IMR-90 (cell line): ENCODE measurements around the gene ABCB1. TPM values are rescaled to one million over a fixed set of nuclear protein-coding genes. Genes with fewer than 3 reads are reported as not detected.

ENCODE experiments used
- ATAC-seq: fragments of 200-7000 bp; cut with Tn5 transposase; 2 replicates; pipeline ENCODE4 v1.9.1; 2020; ENCODE audit warnings: low read depth, mild to moderate bottlenecking, moderate library complexity
- BruUV-seq: library from RNA; stranded (reverse); fragments of 400-500 nt; replicated peaks from 2 replicates; lab custom pipeline; 2021; lab: Mats Ljungman, UMichigan
- CTCF ChIA-PET: fragments of 300-600 bp; formaldehyde crosslinking; extraction: SDS; loops from one replicate; lab custom pipeline; 2021; ENCODE audit warnings: antibody characterized with exemption; lab: Yijun Ruan, JAX
- POLR2A ChIA-PET: fragments of 300-600 bp; sonication (Branson Sonifier 250); formaldehyde crosslinking; loops from one replicate; lab custom pipeline; 2022; ENCODE audit warnings: antibody characterized with exemption; ENCODE audit not compliant: unreplicated experiment; lab: Charles Lee
- DNase-seq: peaks from one replicate; pipeline ENCODE4 v3.0.0; 2013
- H2AFZ ChIP-seq: replicated peaks from 2 replicates; pipeline ENCODE3; 2013; ENCODE audit warnings: low read length, mild to moderate bottlenecking; ENCODE audit not compliant: poor library complexity
- H2AK5ac ChIP-seq: 2 replicates; pipeline ENCODE4 v1.6.1; 2013; ENCODE audit warnings: low read depth, low read length, inconsistent platforms
- H2AK9ac ChIP-seq: replicated peaks from 2 replicates; pipeline ENCODE3; 2013; ENCODE audit warnings: mild to moderate bottlenecking, low read depth, low read length, moderate library complexity; ENCODE audit not compliant: poor library complexity
- H2BK120ac ChIP-seq: 2 replicates; pipeline ENCODE4 v1.6.1; 2013; ENCODE audit warnings: low read depth, low read length, inconsistent platforms
- H2BK15ac ChIP-seq: 3 replicates; pipeline ENCODE4 v1.6.1; 2013; ENCODE audit warnings: low read depth, low read length, inconsistent platforms
- H2BK20ac ChIP-seq: 2 replicates; pipeline ENCODE4 v1.6.1; 2013; ENCODE audit warnings: low read depth, mild to moderate bottlenecking, inconsistent platforms, low read length, moderate library complexity
- H2BK5ac ChIP-seq: 2 replicates; pipeline ENCODE4 v1.6.1; 2013; ENCODE audit warnings: mild to moderate bottlenecking, low read depth, low read length, inconsistent platforms; ENCODE audit not compliant: poor library complexity, severe bottlenecking
- H3K14ac ChIP-seq: replicated peaks from 2 replicates; pipeline ENCODE4 v1.6.1; 2013; ENCODE audit warnings: low read depth, low read length, inconsistent platforms
- H3K18ac ChIP-seq: 2 replicates; pipeline ENCODE4 v1.6.1; 2013; ENCODE audit warnings: low read depth, low read length, control low read depth
- H3K23ac ChIP-seq: 2 replicates; pipeline ENCODE4 v1.6.1; 2013; ENCODE audit warnings: low read depth, low read length, inconsistent platforms
- H3K27ac ChIP-seq: 2 replicates; pipeline ENCODE4 v1.5.1; 2013; ENCODE audit warnings: mild to moderate bottlenecking, control low read depth, low read length; ENCODE audit not compliant: insufficient read depth
- H3K27me3 ChIP-seq: 2 replicates; pipeline ENCODE4 v1.6.1; 2013; ENCODE audit warnings: low read length; ENCODE audit not compliant: control insufficient read depth, insufficient read depth
- H3K36me3 ChIP-seq: 2 replicates; pipeline ENCODE4 v1.6.1; 2013; ENCODE audit warnings: low read length, mixed read lengths; ENCODE audit not compliant: control insufficient read depth, insufficient read depth
- H3K4ac ChIP-seq: 2 replicates; pipeline ENCODE4 v1.6.1; 2013; ENCODE audit warnings: low read depth, low read length, inconsistent platforms
- H3K4me1 ChIP-seq: 2 replicates; pipeline ENCODE4 v1.6.1; 2013; ENCODE audit warnings: low read length, mixed read lengths; ENCODE audit not compliant: control insufficient read depth, insufficient read depth
- H3K4me2 ChIP-seq: 2 replicates; pipeline ENCODE4 v1.6.1; 2013; ENCODE audit warnings: low read depth, mild to moderate bottlenecking, control low read depth, low read length, moderate library complexity
- H3K4me3 ChIP-seq: 2 replicates; pipeline ENCODE4 v1.5.1; 2013; ENCODE audit warnings: low read depth, mild to moderate bottlenecking, control low read depth, low read length, moderate library complexity; ENCODE audit not compliant: insufficient read depth
- H3K56ac ChIP-seq: 2 replicates; pipeline ENCODE4 v1.6.1; 2013; ENCODE audit warnings: low read length, inconsistent platforms; ENCODE audit not compliant: insufficient read depth; ENCODE audit errors: extremely low read depth
- H3K79me1 ChIP-seq, 2 experiments: 2 replicates each; pipeline ENCODE4 v1.6.1; 2013; ENCODE audit warnings: low read length in 2 of 2, inconsistent platforms in 1 of 2, low read depth in 1 of 2
- H3K9ac ChIP-seq: 2 replicates; pipeline ENCODE4 v1.6.1; 2013; ENCODE audit warnings: low read depth, low read length, control low read depth
- H3K9me1 ChIP-seq: 2 replicates; pipeline ENCODE4 v1.6.1; 2013; ENCODE audit warnings: low read length, inconsistent platforms; ENCODE audit not compliant: insufficient read depth
- H3K9me3 ChIP-seq: 2 replicates; pipeline ENCODE4 v1.6.1; 2013; ENCODE audit warnings: low read length; ENCODE audit not compliant: control insufficient read depth, insufficient read depth
- H4K20me1 ChIP-seq: 2 replicates; pipeline ENCODE4 v1.6.1; 2013; ENCODE audit warnings: low read length, inconsistent platforms; ENCODE audit not compliant: insufficient read depth
- H4K5ac ChIP-seq: 2 replicates; pipeline ENCODE4 v1.6.1; 2013; ENCODE audit warnings: mild to moderate bottlenecking, low read depth, low read length, control low read depth
- H4K8ac ChIP-seq, 2 experiments: 2 replicates each; pipeline ENCODE4 v1.6.1; 2013; ENCODE audit warnings: low read depth in 2 of 2, low read length in 2 of 2, control low read depth in 1 of 2, inconsistent platforms in 1 of 2
- H4K91ac ChIP-seq: 2 replicates; pipeline ENCODE4 v1.6.1; 2013; ENCODE audit warnings: low read depth, low read length, inconsistent platforms; ENCODE audit not compliant: insufficient read depth
- MXI1 ChIP-seq: IDR thresholded peaks from 2 replicates; pipeline ENCODE4 v1.6.1; 2012; ENCODE audit warnings: low read depth, mild to moderate bottlenecking, low read length, moderate library complexity, borderline replicate concordance
- NFE2L2 ChIP-seq: fragments of 150-350 bp; IDR thresholded peaks from 2 replicates; pipeline ENCODE4 v1.6.1; 2016; ENCODE audit warnings: low read depth, mild to moderate bottlenecking, low read length
- POLR2A ChIP-seq: IDR thresholded peaks from 2 replicates; pipeline ENCODE4 v1.6.1; 2012; ENCODE audit warnings: mild to moderate bottlenecking, low read depth, low read length
- RAD21 ChIP-seq: IDR thresholded peaks from 2 replicates; pipeline ENCODE4 v1.6.1; 2012; ENCODE audit warnings: low read length, improper control_type of control experiment
- WGBS, 2 experiments: methylation state at CpG; one replicate each; pipeline versions ENCODE4 v1.1.5 to v1.1.7; 2013; ENCODE audit warnings: missing lambda C conversion rate in 2 of 2; ENCODE audit not compliant: insufficient read length in 1 of 2; ENCODE audit errors: extremely low coverage in 2 of 2; 5-methylcytosine and 5-hydroxymethylcytosine counted together
- dilution Hi-C: fragments of 300-500 bp; cut with HindIII; formaldehyde crosslinking; loops from one replicate; pipeline ENCODE4 v1.14.3; 2018; ENCODE audit warnings: low sequenced_read_pairs; ENCODE audit not compliant: unreplicated experiment
- in situ Hi-C: fragments of 300-500 bp; cut with MboI; formaldehyde crosslinking; loops from 3 replicates; pipeline ENCODE4 v1.14.3; 2019; ENCODE audit warnings: low sequenced_read_pairs, inconsistent platforms, mixed read lengths
- intact Hi-C: fragments of 100-400 bp; cut with micrococcal nuclease; formaldehyde crosslinking; loops from 2 replicates; pipeline ENCODE4 v1.10.0; 2022
- polyA plus RNA-seq, 3 experiments: library from polyadenylated mRNA; depleted of rRNA; stranded (reverse); fragments of >200 nt; gene quantifications; 2 replicates each; pipeline ENCODE4 v1.2.3, GENCODE V29; 2012; ENCODE audit warnings: low replicate concordance in 1 of 3
- total RNA-seq: library from RNA; depleted of rRNA; stranded (reverse); fragments of >200 nt; gene quantifications from 2 replicates; pipeline ENCODE4 v1.2.3, GENCODE V29; 2012

ABCB1 gene
- total and polyA plus RNA-seq, 2 of the 4 experiments (the other 2 are of a cell fraction): 0.80 to 0.90 TPM

DNA sequence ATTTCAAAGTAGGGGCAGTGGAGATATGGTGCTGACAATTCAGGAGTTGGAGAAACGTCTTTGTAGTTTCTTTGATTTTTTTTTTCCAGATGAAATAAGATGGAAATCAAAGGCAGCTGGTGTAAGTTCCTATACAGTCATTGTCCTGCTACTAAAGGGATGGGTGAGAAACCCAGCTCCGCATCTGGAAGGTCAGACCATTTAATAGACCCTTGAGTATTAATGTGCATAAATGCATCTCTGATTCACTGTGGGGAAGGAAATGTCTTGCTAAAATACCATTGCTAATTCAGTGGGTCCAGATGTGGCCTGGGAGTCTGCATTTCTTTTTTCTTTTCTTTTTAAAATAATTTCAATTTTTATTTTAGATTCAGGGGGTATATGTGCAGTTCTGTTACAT, 140.7 kb downstream of the ABCB1 start:
- no CpG with 5 or more reads among the region's 2 CpGs for WGBS, 2 experiments
- Histone ChIP-seq H3K4me3 (no peak overlapping the region), H3K14ac (no peak overlapping the region), H3K79me1 (no peaks in the 10 kb centered on the region), H3K4me2 (no peak overlapping the region), H2BK120ac (no peak overlapping the region), H2AFZ (no peak overlapping the region), H2BK20ac (no peak overlapping the region), H2AK5ac (no peak overlapping the region), H2AK9ac (no peak overlapping the region), H3K56ac (no peak overlapping the region), H3K4ac (no peak overlapping the region), H4K8ac (no peak overlapping the region), H4K20me1 (no peaks in the 10 kb centered on the region), H3K36me3 (no peaks in the 10 kb centered on the region), H2BK15ac (no peak overlapping the region), H3K9me1 (no peaks in the 10 kb centered on the region), H3K9me3 (no peaks in the 10 kb centered on the region), H3K9ac (no peak overlapping the region), H4K5ac (no peak overlapping the region), H3K23ac (no peak overlapping the region), H3K27ac (no peak overlapping the region), H3K4me1 (no peaks in the 10 kb centered on the region), H3K27me3 (peaks cover 2% of the 10 kb centered on the region; the same call in 1 of the 2 replicates), H4K91ac (no peak overlapping the region), H2BK5ac (no peak overlapping the region), H3K18ac (no peak overlapping the region)
- CTCF ChIA-PET: no interaction called here
- no TSS peak for BruUV-seq
- ATAC-seq (no peak), DNase-seq (no peak)
- dilution Hi-C loops: no loop called here
- intact Hi-C loops: no loop called here
- POLR2A ChIA-PET: no interaction called here
- TF ChIP-seq POLR2A: no peak
- no peak for TF ChIP-seq NFE2L2
- TF ChIP-seq MXI1: no peak
- TF ChIP-seq RAD21: no peak
- in situ Hi-C loops: no loop called here
